Measurements from ENCODE around the gene FPGS. TPM values are rescaled to one million over a fixed set of nuclear protein-coding genes. Genes with fewer than 3 reads are reported as not detected.
A peak's percentile ranks its signal among the peaks of the same experiment; 100 is the strongest.

Gene FPGS
- polyA plus RNA-seq, 1 of the 3 experiments (the other 2 are of a cell fraction), result 82.7 TPM

DNA sequence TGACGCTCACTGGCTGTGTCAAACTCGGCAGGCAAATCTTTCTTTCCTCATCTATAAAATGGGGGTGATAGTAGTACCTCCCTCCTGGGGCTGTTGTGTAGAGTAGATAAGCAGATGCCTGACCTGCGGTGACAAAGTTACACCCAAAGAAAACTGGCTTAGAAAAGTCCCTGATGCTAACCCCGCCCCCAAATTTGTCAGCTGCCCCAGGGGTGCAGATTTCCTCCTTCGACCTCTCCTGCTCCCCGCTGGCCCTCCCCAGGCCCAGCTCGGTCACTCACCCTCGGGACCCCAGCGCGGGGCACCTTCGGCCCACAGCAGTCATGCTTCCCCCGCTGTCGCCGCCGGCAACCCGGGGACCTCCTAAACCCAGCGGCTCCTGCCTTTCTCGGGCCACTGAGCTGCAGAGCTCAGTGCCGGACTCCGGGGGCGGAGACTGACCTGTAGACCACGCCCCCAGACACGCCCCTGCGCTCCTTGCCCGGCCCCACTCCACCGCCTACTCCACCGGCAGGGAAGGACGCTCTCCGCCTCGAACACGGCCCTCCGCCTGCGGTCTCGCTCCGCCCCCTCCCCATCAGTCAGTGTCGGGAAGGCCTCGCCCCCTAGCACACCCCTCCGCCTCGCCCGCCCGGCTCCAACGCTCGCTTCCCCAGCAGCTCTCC, 31.6 kb upstream of the FPGS start:
- POLR2A ChIA-PET, result interaction anchor here (0.8 to 1.6 kb wide), 6 partner anchors 12 to 159 kb away, joined by 3 to 7 read pairs (median 4); partner anchors contain the start of genes CDK9 and PIP5KL1
- Histone ChIP-seq H2AFZ (ENCODE audit: low read depth) (peak overlapping the region; percentile 82; the same call in 1 of the 2 replicates), H3K4me3 (ENCODE audit: low read depth in 2 of 2, low read length in 1 of 2) (peak overlapping the region; percentile 46 to 61), H3K9ac (no peak overlapping the region; the same call in 1 of the 2 replicates), H3K4me2 (peak overlapping the region; percentile 83), H3K27me3 (ENCODE audit: insufficient read depth) (no peaks in the 10 kb centered on the region), H3K4me1 (ENCODE audit: control insufficient read depth in 1 of 2, insufficient read depth in 2 of 2, low read depth in 1 of 2, low read length in 1 of 2) (peaks cover 0 to 17% of the 10 kb centered on the region in 2 experiments; a peak in 1 of 4 replicates), H3K9me3 (no peaks in the 10 kb centered on the region), H3K79me2 (ENCODE audit: insufficient read depth) (no peaks in the 10 kb centered on the region), H4K20me1 (ENCODE audit: insufficient read depth) (no peaks in the 10 kb centered on the region), H3K9me2 (no peaks in the 10 kb centered on the region), H3K27ac (ENCODE audit: low read depth in 2 of 2, low read length in 1 of 2) (no peak overlapping the region), H3F3A (replicated peaks; ENCODE audit: insufficient read depth) (no peaks in the 10 kb centered on the region), H3K36me3 (replicated peaks in 1 of 2; ENCODE audit: control insufficient read depth in 1 of 2, insufficient read depth in 2 of 2, low read length in 1 of 2) (no peaks in the 10 kb centered on the region)
- CTCF ChIA-PET, result interaction anchor here (1.0 to 7.4 kb wide), 6 partner anchors 12 to 145 kb away, joined by 3 to 36 read pairs (median 5); partner anchors contain the start of genes CDK9 and TOR2A
- WGBS (ENCODE audit: low lambda C conversion rate), result 20% methylated on average over 19 of the region's 43 CpGs
- peak; percentile 99 for DNase-seq
- no peak for TF ChIP-seq EP300 (IDR thresholded peaks at IDR 0.05; ENCODE audit: borderline replicate concordance in 1 of 2, low read depth in 1 of 2, low read length in 1 of 2)
- TF ChIP-seq GATA2 (CRISPR knock-in tag; IDR thresholded peaks at IDR 0.05), result no peak
- no peak for TF ChIP-seq SMC3 (IDR thresholded peaks at IDR 0.05; ENCODE audit: low read depth, low read length)
- peak; percentile 50; the same call in 1 of the 2 replicates for TF ChIP-seq SIN3A (IDR thresholded peaks at IDR 0.05; ENCODE audit: borderline replicate concordance, low read depth, low read length)
- TF ChIP-seq, protein P1, sequence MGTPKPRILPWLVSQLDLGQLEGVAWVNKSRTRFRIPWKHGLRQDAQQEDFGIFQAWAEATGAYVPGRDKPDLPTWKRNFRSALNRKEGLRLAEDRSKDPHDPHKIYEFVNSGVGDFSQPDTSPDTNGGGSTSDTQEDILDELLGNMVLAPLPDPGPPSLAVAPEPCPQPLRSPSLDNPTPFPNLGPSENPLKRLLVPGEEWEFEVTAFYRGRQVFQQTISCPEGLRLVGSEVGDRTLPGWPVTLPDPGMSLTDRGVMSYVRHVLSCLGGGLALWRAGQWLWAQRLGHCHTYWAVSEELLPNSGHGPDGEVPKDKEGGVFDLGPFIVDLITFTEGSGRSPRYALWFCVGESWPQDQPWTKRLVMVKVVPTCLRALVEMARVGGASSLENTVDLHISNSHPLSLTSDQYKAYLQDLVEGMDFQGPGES (IDR thresholded peaks at IDR 0.05; ENCODE audit: low read depth, low read length), result no peak
- TF ChIP-seq, protein P2, sequence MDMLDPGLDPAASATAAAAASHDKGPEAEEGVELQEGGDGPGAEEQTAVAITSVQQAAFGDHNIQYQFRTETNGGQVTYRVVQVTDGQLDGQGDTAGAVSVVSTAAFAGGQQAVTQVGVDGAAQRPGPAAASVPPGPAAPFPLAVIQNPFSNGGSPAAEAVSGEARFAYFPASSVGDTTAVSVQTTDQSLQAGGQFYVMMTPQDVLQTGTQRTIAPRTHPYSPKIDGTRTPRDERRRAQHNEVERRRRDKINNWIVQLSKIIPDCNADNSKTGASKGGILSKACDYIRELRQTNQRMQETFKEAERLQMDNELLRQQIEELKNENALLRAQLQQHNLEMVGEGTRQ (IDR thresholded peaks at IDR 0.05; ENCODE audit: borderline replicate concordance, low read depth, low read length), result no peak
- TF ChIP-seq, protein P3, sequence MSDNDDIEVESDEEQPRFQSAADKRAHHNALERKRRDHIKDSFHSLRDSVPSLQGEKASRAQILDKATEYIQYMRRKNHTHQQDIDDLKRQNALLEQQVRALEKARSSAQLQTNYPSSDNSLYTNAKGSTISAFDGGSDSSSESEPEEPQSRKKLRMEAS (IDR thresholded peaks at IDR 0.05; ENCODE audit: low read depth), result no peak
- TF ChIP-seq FOXM1 (IDR thresholded peaks at IDR 0.05; ENCODE audit: low read depth), result no peak
- TF ChIP-seq, protein P4, sequence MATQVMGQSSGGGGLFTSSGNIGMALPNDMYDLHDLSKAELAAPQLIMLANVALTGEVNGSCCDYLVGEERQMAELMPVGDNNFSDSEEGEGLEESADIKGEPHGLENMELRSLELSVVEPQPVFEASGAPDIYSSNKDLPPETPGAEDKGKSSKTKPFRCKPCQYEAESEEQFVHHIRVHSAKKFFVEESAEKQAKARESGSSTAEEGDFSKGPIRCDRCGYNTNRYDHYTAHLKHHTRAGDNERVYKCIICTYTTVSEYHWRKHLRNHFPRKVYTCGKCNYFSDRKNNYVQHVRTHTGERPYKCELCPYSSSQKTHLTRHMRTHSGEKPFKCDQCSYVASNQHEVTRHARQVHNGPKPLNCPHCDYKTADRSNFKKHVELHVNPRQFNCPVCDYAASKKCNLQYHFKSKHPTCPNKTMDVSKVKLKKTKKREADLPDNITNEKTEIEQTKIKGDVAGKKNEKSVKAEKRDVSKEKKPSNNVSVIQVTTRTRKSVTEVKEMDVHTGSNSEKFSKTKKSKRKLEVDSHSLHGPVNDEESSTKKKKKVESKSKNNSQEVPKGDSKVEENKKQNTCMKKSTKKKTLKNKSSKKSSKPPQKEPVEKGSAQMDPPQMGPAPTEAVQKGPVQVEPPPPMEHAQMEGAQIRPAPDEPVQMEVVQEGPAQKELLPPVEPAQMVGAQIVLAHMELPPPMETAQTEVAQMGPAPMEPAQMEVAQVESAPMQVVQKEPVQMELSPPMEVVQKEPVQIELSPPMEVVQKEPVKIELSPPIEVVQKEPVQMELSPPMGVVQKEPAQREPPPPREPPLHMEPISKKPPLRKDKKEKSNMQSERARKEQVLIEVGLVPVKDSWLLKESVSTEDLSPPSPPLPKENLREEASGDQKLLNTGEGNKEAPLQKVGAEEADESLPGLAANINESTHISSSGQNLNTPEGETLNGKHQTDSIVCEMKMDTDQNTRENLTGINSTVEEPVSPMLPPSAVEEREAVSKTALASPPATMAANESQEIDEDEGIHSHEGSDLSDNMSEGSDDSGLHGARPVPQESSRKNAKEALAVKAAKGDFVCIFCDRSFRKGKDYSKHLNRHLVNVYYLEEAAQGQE (IDR thresholded peaks at IDR 0.05; ENCODE audit: low read depth, low read length), result no peak
- TF ChIP-seq, protein P5, sequence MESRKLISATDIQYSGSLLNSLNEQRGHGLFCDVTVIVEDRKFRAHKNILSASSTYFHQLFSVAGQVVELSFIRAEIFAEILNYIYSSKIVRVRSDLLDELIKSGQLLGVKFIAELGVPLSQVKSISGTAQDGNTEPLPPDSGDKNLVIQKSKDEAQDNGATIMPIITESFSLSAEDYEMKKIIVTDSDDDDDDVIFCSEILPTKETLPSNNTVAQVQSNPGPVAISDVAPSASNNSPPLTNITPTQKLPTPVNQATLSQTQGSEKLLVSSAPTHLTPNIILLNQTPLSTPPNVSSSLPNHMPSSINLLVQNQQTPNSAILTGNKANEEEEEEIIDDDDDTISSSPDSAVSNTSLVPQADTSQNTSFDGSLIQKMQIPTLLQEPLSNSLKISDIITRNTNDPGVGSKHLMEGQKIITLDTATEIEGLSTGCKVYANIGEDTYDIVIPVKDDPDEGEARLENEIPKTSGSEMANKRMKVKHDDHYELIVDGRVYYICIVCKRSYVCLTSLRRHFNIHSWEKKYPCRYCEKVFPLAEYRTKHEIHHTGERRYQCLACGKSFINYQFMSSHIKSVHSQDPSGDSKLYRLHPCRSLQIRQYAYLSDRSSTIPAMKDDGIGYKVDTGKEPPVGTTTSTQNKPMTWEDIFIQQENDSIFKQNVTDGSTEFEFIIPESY (IDR thresholded peaks at IDR 0.05; ENCODE audit: borderline replicate concordance, low read depth), result no peak
- TF ChIP-seq, protein P6, sequence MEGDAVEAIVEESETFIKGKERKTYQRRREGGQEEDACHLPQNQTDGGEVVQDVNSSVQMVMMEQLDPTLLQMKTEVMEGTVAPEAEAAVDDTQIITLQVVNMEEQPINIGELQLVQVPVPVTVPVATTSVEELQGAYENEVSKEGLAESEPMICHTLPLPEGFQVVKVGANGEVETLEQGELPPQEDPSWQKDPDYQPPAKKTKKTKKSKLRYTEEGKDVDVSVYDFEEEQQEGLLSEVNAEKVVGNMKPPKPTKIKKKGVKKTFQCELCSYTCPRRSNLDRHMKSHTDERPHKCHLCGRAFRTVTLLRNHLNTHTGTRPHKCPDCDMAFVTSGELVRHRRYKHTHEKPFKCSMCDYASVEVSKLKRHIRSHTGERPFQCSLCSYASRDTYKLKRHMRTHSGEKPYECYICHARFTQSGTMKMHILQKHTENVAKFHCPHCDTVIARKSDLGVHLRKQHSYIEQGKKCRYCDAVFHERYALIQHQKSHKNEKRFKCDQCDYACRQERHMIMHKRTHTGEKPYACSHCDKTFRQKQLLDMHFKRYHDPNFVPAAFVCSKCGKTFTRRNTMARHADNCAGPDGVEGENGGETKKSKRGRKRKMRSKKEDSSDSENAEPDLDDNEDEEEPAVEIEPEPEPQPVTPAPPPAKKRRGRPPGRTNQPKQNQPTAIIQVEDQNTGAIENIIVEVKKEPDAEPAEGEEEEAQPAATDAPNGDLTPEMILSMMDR (IDR thresholded peaks at IDR 0.05), result no peak
- TF ChIP-seq RCOR1 (IDR thresholded peaks at IDR 0.05; ENCODE audit: low read length), result no peak
- TF ChIP-seq RFX5 (IDR thresholded peaks at IDR 0.05; ENCODE audit: low read length), result no peak
- no peak for TF ChIP-seq TEAD4 (IDR thresholded peaks at IDR 0.05; ENCODE audit: borderline replicate concordance, insufficient read depth)
- TF ChIP-seq MXI1 (IDR thresholded peaks at IDR 0.05; ENCODE audit: low read depth, low read length), result peak; percentile 40; the same call in 1 of the 2 replicates
- TF ChIP-seq, protein P7, sequence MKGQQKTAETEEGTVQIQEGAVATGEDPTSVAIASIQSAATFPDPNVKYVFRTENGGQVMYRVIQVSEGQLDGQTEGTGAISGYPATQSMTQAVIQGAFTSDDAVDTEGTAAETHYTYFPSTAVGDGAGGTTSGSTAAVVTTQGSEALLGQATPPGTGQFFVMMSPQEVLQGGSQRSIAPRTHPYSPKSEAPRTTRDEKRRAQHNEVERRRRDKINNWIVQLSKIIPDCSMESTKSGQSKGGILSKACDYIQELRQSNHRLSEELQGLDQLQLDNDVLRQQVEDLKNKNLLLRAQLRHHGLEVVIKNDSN (IDR thresholded peaks at IDR 0.05; ENCODE audit: borderline replicate concordance, low read depth), result no peak
- TF ChIP-seq CHD2 (IDR thresholded peaks at IDR 0.05; ENCODE audit: low read length, partially characterized antibody), result no peak
- TF ChIP-seq GABPA (IDR thresholded peaks at IDR 0.05; ENCODE audit: low read depth), result no peak
- no peak for TF ChIP-seq TCF12 (IDR thresholded peaks at IDR 0.05)
- no peak for TF ChIP-seq JUND (IDR thresholded peaks at IDR 0.05)
- no peak for TF ChIP-seq YY1 (IDR thresholded peaks at IDR 0.05; ENCODE audit: low read depth)
- no peak for TF ChIP-seq FOXJ3 (CRISPR knock-in tag; IDR thresholded peaks at IDR 0.05)
